Measurements from ENCODE around the gene MICOS13. TPM values are rescaled to one million over a fixed set of nuclear protein-coding genes. Genes with fewer than 3 reads are reported as not detected.

MICOS13 gene
- total RNA-seq, 1 donor from 2014 or later = 23.6 TPM

GRCh38 chr19:5687360-5688198 lies 7.3 kb upstream of the MICOS13 start:
- no peak for DNase-seq (ENCODE audit: low spot score)
- Mint-ChIP-seq H3K36me3 (ENCODE audit: low read depth, unreplicated experiment) (peaks cover 15% of the 10 kb centered on the region), H3K4me3 (ENCODE audit: unreplicated experiment) (no peak overlapping the region)

GRCh38 chr19:5686647-5687359 lies 6.5 kb upstream of the MICOS13 start:
- Mint-ChIP-seq H3K4me3 (ENCODE audit: unreplicated experiment) (peak overlapping the region; percentile 80), H3K9me3 (ENCODE audit: unreplicated experiment) (no peaks in the 10 kb centered on the region), H3K36me3 (ENCODE audit: low read depth, unreplicated experiment) (peaks cover 13% of the 10 kb centered on the region), H3K27me3 (ENCODE audit: unreplicated experiment) (peaks cover 16% of the 10 kb centered on the region), H3K4me1 (ENCODE audit: unreplicated experiment) (peaks cover 19% of the 10 kb centered on the region), H3K27ac (ENCODE audit: unreplicated experiment) (no peak overlapping the region)
- DNase-seq (ENCODE audit: low spot score) = peak; percentile 100
- peak; percentile 70 for TF ChIP-seq CTCF (IDR thresholded peaks at IDR 0.05; ENCODE audit: unreplicated experiment)

More at GRCh38 chr19:5687360-5688198, 7.3 kb upstream of the MICOS13 start:
- no peak overlapping the region for H3K27ac Mint-ChIP-seq (ENCODE audit: unreplicated experiment)
- H3K4me1 Mint-ChIP-seq (ENCODE audit: unreplicated experiment) = peaks cover 14% of the 10 kb centered on the region
- no peaks in the 10 kb centered on the region for H3K9me3 Mint-ChIP-seq (ENCODE audit: unreplicated experiment)
- peaks cover 10% of the 10 kb centered on the region for H3K27me3 Mint-ChIP-seq (ENCODE audit: unreplicated experiment)
- peak; percentile 25 for TF ChIP-seq CTCF (IDR thresholded peaks at IDR 0.05; ENCODE audit: unreplicated experiment)

GRCh38 chr19:5686326-5686646 lies 6.0 kb upstream of the MICOS13 start:
- Mint-ChIP-seq H3K9me3 (ENCODE audit: unreplicated experiment) (no peaks in the 10 kb centered on the region), H3K36me3 (ENCODE audit: low read depth, unreplicated experiment) (peaks cover 18% of the 10 kb centered on the region), H3K4me1 (ENCODE audit: unreplicated experiment) (peaks cover 24% of the 10 kb centered on the region), H3K27me3 (ENCODE audit: unreplicated experiment) (peaks cover 20% of the 10 kb centered on the region), H3K4me3 (ENCODE audit: unreplicated experiment) (peak overlapping the region; percentile 80), H3K27ac (ENCODE audit: unreplicated experiment) (no peak overlapping the region)
- TF ChIP-seq CTCF (IDR thresholded peaks at IDR 0.05; ENCODE audit: unreplicated experiment) = no peak
- no peak for DNase-seq (ENCODE audit: low spot score)

- H3K9me3 Mint-ChIP-seq (ENCODE audit: unreplicated experiment) = no peaks in the 10 kb centered on the region
- H3K4me3 Mint-ChIP-seq (ENCODE audit: unreplicated experiment) = no peak overlapping the region
- peaks cover 17% of the 10 kb centered on the region for H3K4me1 Mint-ChIP-seq (ENCODE audit: unreplicated experiment)
- peaks cover 19% of the 10 kb centered on the region for H3K27me3 Mint-ChIP-seq (ENCODE audit: unreplicated experiment)
- no peak for TF ChIP-seq CTCF (IDR thresholded peaks at IDR 0.05; ENCODE audit: unreplicated experiment)
- no peak overlapping the region for H3K27ac Mint-ChIP-seq (ENCODE audit: unreplicated experiment)
- DNase-seq (ENCODE audit: low spot score) = no peak
- H3K36me3 Mint-ChIP-seq (ENCODE audit: low read depth, unreplicated experiment) = peaks cover 14% of the 10 kb centered on the region
These were observed 4.5 kb upstream of the MICOS13 start for GRCh38 chr19:5684694-5685430.
